ENCODE measurements around the gene SLC15A4.
"Not testable (repeated sequence)": the region's sequence is repeated elsewhere in the genome, so short reads cannot be mapped to it uniquely, and the experiment has no call there.

Gene SLC15A4

GRCh38 chr12:128856791-128857078, 33.0 kb upstream of the SLC15A4 start:
- Histone ChIP-seq H3K4me1 (ENCODE audit: control insufficient read depth in 2 of 2, insufficient read depth in 2 of 2, low read length in 2 of 2) (no peaks in the 10 kb centered on the region), H3K27me3 (ENCODE audit: control insufficient read depth in 2 of 2, insufficient read depth in 2 of 2, low read length in 2 of 2) (peaks cover 0 to 5% of the 10 kb centered on the region in 2 donors), H3K27ac (ENCODE audit: low read depth in 2 of 2, low read length in 2 of 2) (no peak overlapping the region), H3K36me3 (ENCODE audit: control insufficient read depth in 2 of 2, insufficient read depth in 2 of 2, low read length in 2 of 2) (no peaks in the 10 kb centered on the region), H3K4me3 (ENCODE audit: low read length in 2 of 2) (no peak overlapping the region), H3K9me3 (ENCODE audit: control insufficient read depth in 2 of 2, low read length in 2 of 2) (no peaks in the 10 kb centered on the region), H3K9ac (ENCODE audit: low read depth in 1 of 2, low read length in 2 of 2) (no peak overlapping the region)

- Histone ChIP-seq H3K4me1 (ENCODE audit: control insufficient read depth in 2 of 2, insufficient read depth in 2 of 2, low read length in 2 of 2) (no peaks in the 10 kb centered on the region), H3K27ac (ENCODE audit: low read depth in 2 of 2, low read length in 2 of 2) (no peak overlapping the region), H3K9me3 (ENCODE audit: control insufficient read depth in 2 of 2, low read length in 2 of 2) (no peaks in the 10 kb centered on the region), H3K36me3 (ENCODE audit: control insufficient read depth in 2 of 2, insufficient read depth in 2 of 2, low read length in 2 of 2) (no peaks in the 10 kb centered on the region), H3K9ac (ENCODE audit: low read depth in 1 of 2, low read length in 2 of 2) (no peak overlapping the region), H3K4me3 (ENCODE audit: low read length in 2 of 2) (no peak overlapping the region), H3K27me3 (ENCODE audit: control insufficient read depth in 2 of 2, insufficient read depth in 2 of 2, low read length in 2 of 2) (peaks cover 0 to 5% of the 10 kb centered on the region in 2 donors)
Measured at GRCh38 chr12:128856035-128856790, 32.5 kb upstream of the SLC15A4 start.

- Histone ChIP-seq H3K9ac (ENCODE audit: low read depth in 1 of 2, low read length in 2 of 2) (no peak overlapping the region), H3K4me1 (ENCODE audit: control insufficient read depth in 2 of 2, insufficient read depth in 2 of 2, low read length in 2 of 2) (no peaks in the 10 kb centered on the region), H3K27me3 (ENCODE audit: control insufficient read depth in 2 of 2, insufficient read depth in 2 of 2, low read length in 2 of 2) (peaks cover 0 to 5% of the 10 kb centered on the region in 2 donors), H3K4me3 (ENCODE audit: low read length in 2 of 2) (no peak overlapping the region), H3K36me3 (ENCODE audit: control insufficient read depth in 2 of 2, insufficient read depth in 2 of 2, low read length in 2 of 2) (no peaks in the 10 kb centered on the region), H3K27ac (ENCODE audit: low read depth in 2 of 2, low read length in 2 of 2) (no peak overlapping the region), H3K9me3 (ENCODE audit: control insufficient read depth in 2 of 2, low read length in 2 of 2) (no peaks in the 10 kb centered on the region)
Measured at GRCh38 chr12:128853600-128854197, 29.9 kb upstream of the SLC15A4 start.

GRCh38 chr12:128852885-128853599, 29.3 kb upstream of the SLC15A4 start, which contains the start of gene GLT1D1:
Gene GLT1D1, plus strand, starts transcription at chr12:128853478. Its CDS starts 104 bp downstream, at chr12:128853582.
- H3K27ac ChIP-seq (ENCODE audit: low read depth in 2 of 2, low read length in 2 of 2): no peak within 1 kb of the TSS

GRCh38 chr12:128852026-128852698, 28.4 kb upstream of the SLC15A4 start:
- no peaks in the 10 kb centered on the region for H3K4me1 ChIP-seq (ENCODE audit: control insufficient read depth in 2 of 2, insufficient read depth in 2 of 2, low read length in 2 of 2)
- no peaks in the 10 kb centered on the region for H3K36me3 ChIP-seq (ENCODE audit: control insufficient read depth in 2 of 2, insufficient read depth in 2 of 2, low read length in 2 of 2)
- H3K27me3 ChIP-seq (ENCODE audit: control insufficient read depth in 2 of 2, insufficient read depth in 2 of 2, low read length in 2 of 2): peaks cover 0 to 5% of the 10 kb centered on the region in 2 donors
- no peak overlapping the region for H3K27ac ChIP-seq (ENCODE audit: low read depth in 2 of 2, low read length in 2 of 2)
- H3K4me3 ChIP-seq (ENCODE audit: low read length in 2 of 2): no peak overlapping the region
- no peaks in the 10 kb centered on the region for H3K9me3 ChIP-seq (ENCODE audit: control insufficient read depth in 2 of 2, low read length in 2 of 2)
- H3K9ac ChIP-seq (ENCODE audit: low read depth in 1 of 2, low read length in 2 of 2): no peak overlapping the region

More at GRCh38 chr12:128852885-128853599, 29.3 kb upstream of the SLC15A4 start, which contains the start of gene GLT1D1:
- no peaks in the 10 kb centered on the region for H3K36me3 ChIP-seq (ENCODE audit: control insufficient read depth in 2 of 2, insufficient read depth in 2 of 2, low read length in 2 of 2)
- H3K27me3 ChIP-seq (ENCODE audit: control insufficient read depth in 2 of 2, insufficient read depth in 2 of 2, low read length in 2 of 2): peaks cover 0 to 5% of the 10 kb centered on the region in 2 donors
- H3K4me1 ChIP-seq (ENCODE audit: control insufficient read depth in 2 of 2, insufficient read depth in 2 of 2, low read length in 2 of 2): no peaks in the 10 kb centered on the region
- no peak within 1 kb of the TSS for H3K4me3 ChIP-seq (ENCODE audit: low read length in 2 of 2)
- H3K9me3 ChIP-seq (ENCODE audit: control insufficient read depth in 2 of 2, low read length in 2 of 2): no peaks in the 10 kb centered on the region
- H3K9ac ChIP-seq (ENCODE audit: low read depth in 1 of 2, low read length in 2 of 2): no peak within 1 kb of the TSS

GRCh38 chr12:128851429-128851828, 27.7 kb upstream of the SLC15A4 start:
- not testable (repeated sequence) for H3K27ac ChIP-seq (ENCODE audit: low read depth in 2 of 2, low read length in 2 of 2); H3K27me3 ChIP-seq (ENCODE audit: control insufficient read depth in 2 of 2, insufficient read depth in 2 of 2, low read length in 2 of 2); H3K4me1 ChIP-seq (ENCODE audit: control insufficient read depth in 2 of 2, insufficient read depth in 2 of 2, low read length in 2 of 2); H3K9ac ChIP-seq (ENCODE audit: low read depth in 1 of 2, low read length in 2 of 2); H3K9me3 ChIP-seq (ENCODE audit: control insufficient read depth in 2 of 2, low read length in 2 of 2); H3K36me3 ChIP-seq (ENCODE audit: control insufficient read depth in 2 of 2, insufficient read depth in 2 of 2, low read length in 2 of 2); H3K4me3 ChIP-seq (ENCODE audit: low read length in 2 of 2)

- no peak overlapping the region for H3K4me3 ChIP-seq (ENCODE audit: low read length in 2 of 2)
- H3K9me3 ChIP-seq (ENCODE audit: control insufficient read depth in 2 of 2, low read length in 2 of 2): no peaks in the 10 kb centered on the region
- no peaks in the 10 kb centered on the region for H3K4me1 ChIP-seq (ENCODE audit: control insufficient read depth in 2 of 2, insufficient read depth in 2 of 2, low read length in 2 of 2)
- no peak overlapping the region for H3K9ac ChIP-seq (ENCODE audit: low read depth in 1 of 2, low read length in 2 of 2)
- H3K36me3 ChIP-seq (ENCODE audit: control insufficient read depth in 2 of 2, insufficient read depth in 2 of 2, low read length in 2 of 2): no peaks in the 10 kb centered on the region
- H3K27me3 ChIP-seq (ENCODE audit: control insufficient read depth in 2 of 2, insufficient read depth in 2 of 2, low read length in 2 of 2): peaks cover 0 to 2% of the 10 kb centered on the region in 2 donors
- H3K27ac ChIP-seq (ENCODE audit: low read depth in 2 of 2, low read length in 2 of 2): no peak overlapping the region
Measured at GRCh38 chr12:128850400-128850799, 26.6 kb upstream of the SLC15A4 start.

- H3K4me1 ChIP-seq (ENCODE audit: control insufficient read depth in 2 of 2, insufficient read depth in 2 of 2, low read length in 2 of 2); H3K9ac ChIP-seq (ENCODE audit: low read depth in 1 of 2, low read length in 2 of 2); H3K4me3 ChIP-seq (ENCODE audit: low read length in 2 of 2); H3K36me3 ChIP-seq (ENCODE audit: control insufficient read depth in 2 of 2, insufficient read depth in 2 of 2, low read length in 2 of 2); H3K27ac ChIP-seq (ENCODE audit: low read depth in 2 of 2, low read length in 2 of 2); H3K9me3 ChIP-seq (ENCODE audit: control insufficient read depth in 2 of 2, low read length in 2 of 2); H3K27me3 ChIP-seq (ENCODE audit: control insufficient read depth in 2 of 2, insufficient read depth in 2 of 2, low read length in 2 of 2): not testable (repeated sequence)
Measured at GRCh38 chr12:128849806-128850205, 26.0 kb upstream of the SLC15A4 start.

GRCh38 chr12:128848371-128848770, 24.6 kb upstream of the SLC15A4 start:
- no peaks in the 10 kb centered on the region for H3K27me3 ChIP-seq (ENCODE audit: control insufficient read depth in 2 of 2, insufficient read depth in 2 of 2, low read length in 2 of 2)
- H3K4me1 ChIP-seq (ENCODE audit: control insufficient read depth in 2 of 2, insufficient read depth in 2 of 2, low read length in 2 of 2): no peaks in the 10 kb centered on the region
- no peak overlapping the region for H3K9ac ChIP-seq (ENCODE audit: low read depth in 1 of 2, low read length in 2 of 2)
- no peaks in the 10 kb centered on the region for H3K9me3 ChIP-seq (ENCODE audit: control insufficient read depth in 2 of 2, low read length in 2 of 2)
- H3K27ac ChIP-seq (ENCODE audit: low read depth in 2 of 2, low read length in 2 of 2): no peak overlapping the region
- H3K36me3 ChIP-seq (ENCODE audit: control insufficient read depth in 2 of 2, insufficient read depth in 2 of 2, low read length in 2 of 2): no peaks in the 10 kb centered on the region
- H3K4me3 ChIP-seq (ENCODE audit: low read length in 2 of 2): no peak overlapping the region

- H3K4me1 ChIP-seq (ENCODE audit: control insufficient read depth in 2 of 2, insufficient read depth in 2 of 2, low read length in 2 of 2); H3K4me3 ChIP-seq (ENCODE audit: low read length in 2 of 2); H3K27ac ChIP-seq (ENCODE audit: low read depth in 2 of 2, low read length in 2 of 2); H3K27me3 ChIP-seq (ENCODE audit: control insufficient read depth in 2 of 2, insufficient read depth in 2 of 2, low read length in 2 of 2); H3K9ac ChIP-seq (ENCODE audit: low read depth in 1 of 2, low read length in 2 of 2); H3K36me3 ChIP-seq (ENCODE audit: control insufficient read depth in 2 of 2, insufficient read depth in 2 of 2, low read length in 2 of 2); H3K9me3 ChIP-seq (ENCODE audit: control insufficient read depth in 2 of 2, low read length in 2 of 2): not testable (repeated sequence)
Measured at GRCh38 chr12:128846671-128847070, 22.9 kb upstream of the SLC15A4 start.
